OCI-LY7 (cell line): Measurements from ENCODE around the gene CABLES1. TPM values are rescaled to one million over a fixed set of nuclear protein-coding genes. Genes with fewer than 3 reads are reported as not detected.
"Not testable (repeated sequence)": the region's sequence is repeated elsewhere in the genome, so short reads cannot be mapped to it uniquely, and the experiment has no call there.

ENCODE experiments used
- BruUV-seq: library from RNA; stranded (reverse); fragments of 400-500 nt; replicated peaks from 2 replicates; lab custom pipeline; 2021; lab: Mats Ljungman, UMichigan
- CTCF ChIA-PET: fragments of 300-600 bp; sonication (Branson Sonifier 250); formaldehyde crosslinking; loops from one replicate; lab custom pipeline; 2022; ENCODE audit warnings: antibody characterized with exemption; ENCODE audit not compliant: unreplicated experiment; lab: Charles Lee
- POLR2A ChIA-PET: fragments of 300-600 bp; sonication (Branson Sonifier 250); formaldehyde crosslinking; loops from one replicate; lab custom pipeline; 2022; ENCODE audit warnings: antibody characterized with exemption; lab: Charles Lee
- DNase-seq: peaks from one replicate; pipeline ENCODE4 v3.0.0-alpha.2; 2015; ENCODE audit warnings: low spot score
- H2AFZ ChIP-seq: fragments of 200-600 bp; sonication (generic), shearing (Covaris generic); 2 replicates; pipeline ENCODE4 v1.6.1; 2014; ENCODE audit warnings: mild to moderate bottlenecking, antibody characterized with exemption, low read length, moderate library complexity
- H3K27ac ChIP-seq: fragments of 200-600 bp; sonication (generic); 2 replicates; pipeline ENCODE4 v1.5.1; 2014; ENCODE audit warnings: mixed run types, low read depth, mild to moderate bottlenecking, moderate library complexity, low read length, inconsistent platforms; ENCODE audit not compliant: poor library complexity, severe bottlenecking
- H3K36me3 ChIP-seq: fragments of 200-600 bp; sonication (generic); 2 replicates; pipeline ENCODE4 v1.6.1; 2014; ENCODE audit warnings: mild to moderate bottlenecking, antibody characterized with exemption, low read length, moderate library complexity, mixed read lengths; ENCODE audit not compliant: insufficient read depth
- H3K4me1 ChIP-seq: fragments of 200-600 bp; sonication (generic); 2 replicates; pipeline ENCODE4 v1.5.1; 2014; ENCODE audit warnings: mild to moderate bottlenecking, low read length; ENCODE audit not compliant: insufficient read depth, poor library complexity, severe bottlenecking
- H3K4me2 ChIP-seq: fragments of 200-600 bp; sonication (generic); 2 replicates; pipeline ENCODE4 v1.6.1; 2014; ENCODE audit warnings: mild to moderate bottlenecking, low read length
- H3K4me3 ChIP-seq: fragments of 200-600 bp; sonication (generic); 2 replicates; pipeline ENCODE4 v1.5.1; 2014; ENCODE audit warnings: mild to moderate bottlenecking, low read depth, low read length; ENCODE audit not compliant: poor library complexity, severe bottlenecking
- H3K79me2 ChIP-seq: fragments of 200-600 bp; sonication (generic); 2 replicates; pipeline ENCODE4 v1.6.1; 2016; ENCODE audit warnings: low read depth, mild to moderate bottlenecking, low read length, moderate library complexity, mixed read lengths; ENCODE audit not compliant: insufficient read depth
- H3K9me2 ChIP-seq: fragments of 200-600 bp; sonication (generic); 2 replicates; pipeline ENCODE4 v1.6.1; 2016; ENCODE audit warnings: mild to moderate bottlenecking, low read length, mixed read lengths; ENCODE audit not compliant: insufficient read depth
- H3K9me3 ChIP-seq: fragments of 200-600 bp; sonication (generic); 2 replicates; pipeline ENCODE4 v1.6.1; 2014; ENCODE audit warnings: mild to moderate bottlenecking, mixed run types, low read length, mixed read lengths
- H4K20me1 ChIP-seq: fragments of 200-600 bp; sonication (generic); 2 replicates; pipeline ENCODE4 v1.6.1; 2014; ENCODE audit warnings: mild to moderate bottlenecking, antibody characterized with exemption, low read length, moderate library complexity, mixed read lengths; ENCODE audit not compliant: insufficient read depth
- EZH2phosphoT487 ChIP-seq: fragments of 200-600 bp; sonication (generic); IDR thresholded peaks from 2 replicates; pipeline ENCODE4 v1.6.1; 2018; ENCODE audit warnings: low read depth, borderline replicate concordance, mild to moderate bottlenecking, mixed run types, antibody characterized with exemption, low read length, moderate library complexity, mixed read lengths
- intact Hi-C: fragments of 100-400 bp; cut with micrococcal nuclease; formaldehyde crosslinking; loops from one replicate; pipeline ENCODE4 v1.10.0; 2022; ENCODE audit not compliant: unreplicated experiment
- total RNA-seq, 2 experiments: library from RNA; depleted of rRNA in 1 of 2; stranded (reverse); fragments of >200 nt in 1 of 2; shearing (Covaris generic) in 1 of 2; gene quantifications; 2 replicates each; pipeline ENCODE4 v1.2.3, GENCODE V29; 2014 to 2022
- TF ChIP-seq, protein P1 (sequence below): fragments of 200-600 bp; sonication (generic); conservative IDR thresholded peaks from 2 replicates; pipeline ENCODE4 v1.5.1; 2014; ENCODE audit warnings: mild to moderate bottlenecking, antibody characterized with exemption, low read length, moderate library complexity, mixed read lengths

CABLES1 gene
- total RNA-seq, 2 experiments from 2014 or later = 20.6 to 28.7 TPM

DNA sequence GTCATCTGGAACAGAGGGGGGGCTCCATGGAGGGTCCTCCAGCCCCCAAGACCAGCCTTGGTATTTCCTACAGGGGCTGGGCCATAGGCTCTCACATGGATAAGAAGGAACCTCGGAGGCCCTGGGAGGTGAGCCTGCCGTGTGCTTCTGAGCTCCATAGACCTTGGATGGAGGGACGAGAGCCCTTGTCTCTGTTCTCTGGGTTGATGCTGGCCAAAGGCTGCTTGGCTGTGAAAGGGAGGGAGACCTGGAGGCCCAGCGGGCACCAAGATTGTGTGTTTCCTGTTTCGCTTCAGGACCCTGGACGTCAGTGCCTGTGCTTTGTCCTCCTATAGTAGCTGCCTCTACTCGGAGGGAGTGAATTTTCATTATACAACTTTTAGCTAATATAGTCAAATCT is 20.8 kb downstream of the CABLES1 start:
- BruUV-seq = no TSS peak
- Histone ChIP-seq H3K4me3 (no peak overlapping the region), H4K20me1 (no peaks in the 10 kb centered on the region), H3K27ac (no peak overlapping the region), H3K9me3 (no peaks in the 10 kb centered on the region), H3K4me2 (no peak overlapping the region), H3K4me1 (no peaks in the 10 kb centered on the region), H3K79me2 (peaks cover 4% of the 10 kb centered on the region; the same call in 1 of the 2 replicates), H3K36me3 (no peaks in the 10 kb centered on the region; the same call in 1 of the 2 replicates), H2AFZ (no peak overlapping the region), H3K9me2 (no peaks in the 10 kb centered on the region)
- DNase-seq = no peak
- intact Hi-C loops = no loop called here
- ChIA-PET POLR2A (interaction anchor here (1.6 kb wide), 1 partner anchor 10 kb away, joined by 4 read pairs; no protein-coding TSS in a partner anchor), CTCF (no interaction called here)
- no peak for TF ChIP-seq EZH2phosphoT487
- TF ChIP-seq, protein P1, sequence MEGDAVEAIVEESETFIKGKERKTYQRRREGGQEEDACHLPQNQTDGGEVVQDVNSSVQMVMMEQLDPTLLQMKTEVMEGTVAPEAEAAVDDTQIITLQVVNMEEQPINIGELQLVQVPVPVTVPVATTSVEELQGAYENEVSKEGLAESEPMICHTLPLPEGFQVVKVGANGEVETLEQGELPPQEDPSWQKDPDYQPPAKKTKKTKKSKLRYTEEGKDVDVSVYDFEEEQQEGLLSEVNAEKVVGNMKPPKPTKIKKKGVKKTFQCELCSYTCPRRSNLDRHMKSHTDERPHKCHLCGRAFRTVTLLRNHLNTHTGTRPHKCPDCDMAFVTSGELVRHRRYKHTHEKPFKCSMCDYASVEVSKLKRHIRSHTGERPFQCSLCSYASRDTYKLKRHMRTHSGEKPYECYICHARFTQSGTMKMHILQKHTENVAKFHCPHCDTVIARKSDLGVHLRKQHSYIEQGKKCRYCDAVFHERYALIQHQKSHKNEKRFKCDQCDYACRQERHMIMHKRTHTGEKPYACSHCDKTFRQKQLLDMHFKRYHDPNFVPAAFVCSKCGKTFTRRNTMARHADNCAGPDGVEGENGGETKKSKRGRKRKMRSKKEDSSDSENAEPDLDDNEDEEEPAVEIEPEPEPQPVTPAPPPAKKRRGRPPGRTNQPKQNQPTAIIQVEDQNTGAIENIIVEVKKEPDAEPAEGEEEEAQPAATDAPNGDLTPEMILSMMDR = no peak

DNA sequence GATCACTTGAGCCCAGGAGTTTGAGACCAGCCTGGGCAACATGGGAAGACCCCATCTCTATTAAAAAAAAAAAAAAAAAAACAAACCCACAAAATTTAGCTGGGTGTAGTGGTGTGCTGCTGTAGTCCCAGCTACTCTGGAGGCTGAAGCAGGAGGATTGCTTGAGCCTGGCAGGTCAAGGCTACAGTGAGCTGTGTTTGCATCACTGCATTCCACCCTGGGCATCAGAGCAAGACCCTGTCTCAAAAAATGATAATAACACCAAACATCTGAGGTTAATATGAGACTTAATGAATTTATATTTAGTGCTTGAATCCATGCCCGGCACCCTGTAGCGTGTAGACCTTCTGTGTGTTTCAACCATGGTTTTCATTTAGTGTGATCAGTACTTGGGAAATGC is 22.8 kb downstream of the CABLES1 start:
- H3K9me3 ChIP-seq = no peaks in the 10 kb centered on the region
- no peak for TF ChIP-seq EZH2phosphoT487
- TF ChIP-seq, protein P1 = no peak
- H3K79me2 ChIP-seq = peaks cover 4% of the 10 kb centered on the region; the same call in 1 of the 2 replicates
- CTCF ChIA-PET = no interaction called here
- no TSS peak for BruUV-seq
- no peak overlapping the region for H3K4me2 ChIP-seq
- no peaks in the 10 kb centered on the region for H3K9me2 ChIP-seq
- H3K36me3 ChIP-seq = 0 out of 2 replicates have a peak, but pooled peaks cover 4% of the 10 kb centered on the region
- no peak overlapping the region for H3K27ac ChIP-seq
- no peaks in the 10 kb centered on the region for H4K20me1 ChIP-seq
- POLR2A ChIA-PET = no interaction called here
- no peak overlapping the region for H3K4me3 ChIP-seq
- H3K4me1 ChIP-seq = no peaks in the 10 kb centered on the region
- no peak for DNase-seq
- intact Hi-C loops = no loop called here
- H2AFZ ChIP-seq = no peak overlapping the region

DNA sequence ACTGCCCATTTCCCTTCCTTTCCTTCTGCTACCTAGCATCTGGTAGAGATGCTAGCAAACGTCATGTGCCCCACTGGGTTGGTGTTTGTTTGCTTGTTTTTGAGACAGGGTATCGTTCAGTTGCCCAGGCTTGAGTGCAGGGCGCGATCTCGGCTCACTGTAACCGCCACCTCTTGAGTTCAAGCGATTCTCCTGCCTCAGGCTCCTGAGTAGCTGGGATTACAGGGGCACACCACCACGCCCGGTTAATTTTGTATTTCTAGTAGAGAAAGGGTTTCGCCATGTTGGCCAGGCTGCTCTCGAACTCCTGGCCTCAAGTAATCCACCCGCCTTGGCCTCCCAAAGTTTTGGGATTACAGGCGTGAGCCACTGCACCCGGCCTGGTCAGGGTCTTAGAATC is 23.6 kb downstream of the CABLES1 start:
- H4K20me1 ChIP-seq, CTCF ChIA-PET, H3K9me3 ChIP-seq, H3K36me3 ChIP-seq, intact Hi-C loops, H3K79me2 ChIP-seq, H3K4me3 ChIP-seq, H3K9me2 ChIP-seq, H3K4me1 ChIP-seq, DNase-seq, H3K27ac ChIP-seq, H2AFZ ChIP-seq, BruUV-seq, H3K4me2 ChIP-seq: not testable (repeated sequence)
- POLR2A ChIA-PET = interaction anchor here (0.5 kb wide), 1 partner anchor 70 kb away, joined by 4 read pairs; no protein-coding TSS in a partner anchor
